ENCODE data around the gene MAD1L1. TPM values are rescaled to one million over a fixed set of nuclear protein-coding genes. Genes with fewer than 3 reads are reported as not detected.
A peak's percentile ranks its signal among the peaks of the same experiment; 100 is the strongest.

MAD1L1 gene
- total RNA-seq, 2 donors from 2014 or later: 59.1 to 61.4 TPM

DNA sequence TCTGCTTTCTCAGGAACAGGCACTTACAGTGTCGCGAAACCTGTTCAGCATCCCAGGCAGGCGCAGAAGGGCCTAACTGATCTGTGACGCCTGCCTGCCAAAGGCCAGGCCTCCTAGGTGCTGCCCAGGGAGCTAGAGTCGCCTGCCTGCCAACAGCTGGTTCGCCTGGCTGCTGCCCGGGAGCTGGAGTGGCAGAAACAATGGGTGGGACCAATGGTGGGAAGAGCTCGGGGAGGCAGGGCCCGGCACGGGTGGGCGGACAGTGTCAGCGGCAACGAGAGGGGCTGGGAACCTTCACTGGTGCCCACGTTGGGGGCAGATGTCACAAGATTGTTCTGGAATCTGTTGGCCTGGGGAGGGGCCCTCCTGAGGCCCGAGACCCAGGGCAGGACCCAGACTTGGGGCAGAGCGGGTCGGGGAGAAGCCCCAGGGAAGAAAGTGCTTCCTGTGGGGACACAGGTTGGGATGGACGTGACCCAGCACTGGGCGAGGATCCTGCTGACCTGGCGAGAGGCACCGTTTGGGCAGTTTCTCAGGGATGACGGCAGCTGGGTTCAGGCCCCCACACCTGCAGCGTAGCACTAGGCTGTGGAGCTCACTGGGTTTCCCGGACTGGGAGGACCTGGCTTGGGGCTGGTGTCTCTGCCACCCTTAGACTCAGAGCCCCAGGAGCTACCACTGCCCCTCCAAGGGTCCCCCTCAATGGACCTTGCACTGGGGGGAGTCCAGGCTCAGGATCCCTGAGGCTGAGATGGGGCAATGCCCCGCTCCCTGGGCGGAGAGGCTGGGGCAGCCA is 380.8 kb downstream of the MAD1L1 start:
- no peaks in the 10 kb centered on the region for H3K27me3 ChIP-seq (ENCODE audit: control insufficient read depth, insufficient read depth, low read length, poor library complexity, severe bottlenecking)
- TF ChIP-seq, protein P1, sequence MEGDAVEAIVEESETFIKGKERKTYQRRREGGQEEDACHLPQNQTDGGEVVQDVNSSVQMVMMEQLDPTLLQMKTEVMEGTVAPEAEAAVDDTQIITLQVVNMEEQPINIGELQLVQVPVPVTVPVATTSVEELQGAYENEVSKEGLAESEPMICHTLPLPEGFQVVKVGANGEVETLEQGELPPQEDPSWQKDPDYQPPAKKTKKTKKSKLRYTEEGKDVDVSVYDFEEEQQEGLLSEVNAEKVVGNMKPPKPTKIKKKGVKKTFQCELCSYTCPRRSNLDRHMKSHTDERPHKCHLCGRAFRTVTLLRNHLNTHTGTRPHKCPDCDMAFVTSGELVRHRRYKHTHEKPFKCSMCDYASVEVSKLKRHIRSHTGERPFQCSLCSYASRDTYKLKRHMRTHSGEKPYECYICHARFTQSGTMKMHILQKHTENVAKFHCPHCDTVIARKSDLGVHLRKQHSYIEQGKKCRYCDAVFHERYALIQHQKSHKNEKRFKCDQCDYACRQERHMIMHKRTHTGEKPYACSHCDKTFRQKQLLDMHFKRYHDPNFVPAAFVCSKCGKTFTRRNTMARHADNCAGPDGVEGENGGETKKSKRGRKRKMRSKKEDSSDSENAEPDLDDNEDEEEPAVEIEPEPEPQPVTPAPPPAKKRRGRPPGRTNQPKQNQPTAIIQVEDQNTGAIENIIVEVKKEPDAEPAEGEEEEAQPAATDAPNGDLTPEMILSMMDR (conservative IDR thresholded peaks at IDR 0.05): no peak
- H3K27ac ChIP-seq (ENCODE audit: low read depth, low read length): no peak overlapping the region
- WGBS, 2 experiments (ENCODE audit: insufficient coverage in 1 of 2, insufficient read length in 1 of 2): 91 to 94% methylated on average over 15 to 26 of the region's 26 CpGs
- no peak overlapping the region for H3K4me3 Mint-ChIP-seq
- H3K4me1 ChIP-seq (ENCODE audit: control insufficient read depth, insufficient read depth, low read length): peaks cover 4% of the 10 kb centered on the region
- no peaks in the 10 kb centered on the region for H3K36me3 Mint-ChIP-seq (ENCODE audit: low read depth)
- DNase-seq: peak; percentile 52
- H3K4me1 Mint-ChIP-seq: peaks cover 3% of the 10 kb centered on the region
- no peaks in the 10 kb centered on the region for H3K27me3 Mint-ChIP-seq (ENCODE audit: insufficient read depth)
- H3K36me3 ChIP-seq (ENCODE audit: control insufficient read depth, insufficient read depth, low read length): no peaks in the 10 kb centered on the region
- H3K9me3 ChIP-seq (ENCODE audit: control insufficient read depth, low read length): no peaks in the 10 kb centered on the region
- no peak overlapping the region for H3K4me3 ChIP-seq (ENCODE audit: low read length)
- peak overlapping the region; percentile 30 for H3K27ac Mint-ChIP-seq
- no peaks in the 10 kb centered on the region for H3K9me3 Mint-ChIP-seq
- H3K9ac ChIP-seq (ENCODE audit: extremely low read depth, low read length, poor library complexity, severe bottlenecking): no peak overlapping the region

DNA sequence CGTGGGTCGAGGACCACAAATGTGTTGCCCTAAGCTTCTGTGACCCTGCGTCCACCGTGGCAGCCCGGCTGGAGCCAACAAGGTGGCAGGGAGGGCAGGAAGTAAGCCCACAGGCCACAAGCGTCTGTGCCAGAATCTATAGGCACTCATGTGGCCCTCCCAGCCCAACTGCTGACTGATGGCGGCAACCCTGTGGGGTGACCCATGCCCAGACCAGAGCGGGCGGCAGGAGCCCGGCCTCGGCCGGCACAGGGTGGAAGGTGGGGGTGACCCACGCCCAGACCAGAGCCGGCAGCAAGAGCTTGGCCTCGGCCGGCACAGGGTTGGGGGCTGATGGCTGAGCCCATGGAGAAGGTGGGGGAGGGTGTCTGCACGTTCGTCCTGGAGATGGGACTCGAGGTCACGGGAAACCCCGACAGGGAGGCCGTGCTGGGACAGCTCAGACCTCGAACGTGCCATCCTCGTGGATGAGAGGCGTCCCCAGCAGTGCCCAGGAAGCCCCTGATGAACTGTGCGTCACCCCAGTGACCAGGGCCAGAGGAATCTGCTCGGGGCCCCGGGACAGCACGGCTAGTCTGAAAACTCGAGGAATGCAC is 381.7 kb downstream of the MAD1L1 start:
- Histone ChIP-seq H3K27me3 (ENCODE audit: control insufficient read depth, insufficient read depth, low read length, poor library complexity, severe bottlenecking) (no peaks in the 10 kb centered on the region), H3K27ac (ENCODE audit: low read depth, low read length) (no peak overlapping the region), H3K9me3 (ENCODE audit: control insufficient read depth, low read length) (no peaks in the 10 kb centered on the region), H3K9ac (ENCODE audit: extremely low read depth, low read length, poor library complexity, severe bottlenecking) (no peak overlapping the region), H3K4me1 (ENCODE audit: control insufficient read depth, insufficient read depth, low read length) (peaks cover 4% of the 10 kb centered on the region), H3K4me3 (ENCODE audit: low read length) (no peak overlapping the region), H3K36me3 (ENCODE audit: control insufficient read depth, insufficient read depth, low read length) (no peaks in the 10 kb centered on the region)
- Mint-ChIP-seq H3K4me3 (no peak overlapping the region), H3K36me3 (ENCODE audit: low read depth) (no peaks in the 10 kb centered on the region), H3K27me3 (ENCODE audit: insufficient read depth) (no peaks in the 10 kb centered on the region), H3K27ac (no peak overlapping the region), H3K9me3 (no peaks in the 10 kb centered on the region), H3K4me1 (peaks cover 6% of the 10 kb centered on the region)
- 94 to 96% methylated on average over 19 to 31 of the region's 31 CpGs for WGBS, 2 experiments (ENCODE audit: insufficient coverage in 1 of 2, insufficient read length in 1 of 2)
- TF ChIP-seq, protein P1 (conservative IDR thresholded peaks at IDR 0.05): no peak
- DNase-seq: peak; percentile 42

DNA sequence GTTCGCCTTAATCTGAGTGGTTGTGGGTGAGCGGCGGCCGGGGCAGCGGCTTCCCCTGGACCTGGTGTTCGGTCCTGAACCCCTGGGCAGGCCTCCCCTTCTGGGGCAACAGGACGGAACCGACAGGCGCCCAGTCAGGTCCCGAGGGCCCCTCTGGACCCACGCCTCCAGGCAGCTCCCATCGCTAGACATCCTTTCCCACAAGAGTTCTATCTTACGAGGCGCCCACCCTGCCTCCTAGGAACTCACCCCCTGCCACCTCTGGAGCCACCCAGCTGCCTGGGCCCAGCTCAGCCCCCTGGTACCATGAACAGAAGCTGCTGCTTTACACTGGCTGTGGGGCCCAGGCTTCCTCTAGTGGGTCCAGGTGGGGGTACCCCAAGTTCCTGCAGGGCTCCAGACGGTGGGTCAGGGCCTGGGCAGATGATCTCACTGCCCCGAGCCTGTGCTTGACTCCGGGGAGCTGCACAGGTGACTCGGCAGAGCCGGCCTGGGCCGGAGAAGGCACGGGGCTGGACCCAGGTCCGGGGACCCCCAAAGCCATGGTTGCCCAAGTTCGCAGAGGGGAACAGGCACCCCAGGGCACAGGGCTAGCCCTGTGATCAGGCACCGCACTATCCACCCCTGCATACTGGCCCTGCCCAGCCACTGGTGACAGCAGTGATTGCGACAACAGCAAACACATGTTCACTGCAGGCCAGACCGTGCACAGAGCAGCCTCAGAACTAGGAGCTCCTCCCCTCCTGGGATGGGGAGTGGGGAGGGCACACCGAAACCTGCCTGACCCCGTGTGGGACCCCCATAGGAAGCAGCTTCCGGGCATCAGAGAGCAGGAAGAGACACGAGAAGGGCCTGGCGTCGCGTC is 382.4 kb downstream of the MAD1L1 start:
- H3K4me1 ChIP-seq (ENCODE audit: control insufficient read depth, insufficient read depth, low read length): peaks cover 4% of the 10 kb centered on the region
- WGBS, 2 experiments (ENCODE audit: insufficient coverage in 1 of 2, insufficient read length in 1 of 2): 94 to 96% methylated on average over 18 to 33 of the region's 33 CpGs

More for the DNA sequence above, 382.4 kb downstream of the MAD1L1 start:
- Histone ChIP-seq H3K27ac (ENCODE audit: low read depth, low read length) (no peak overlapping the region), H3K9me3 (ENCODE audit: control insufficient read depth, low read length) (no peaks in the 10 kb centered on the region), H3K36me3 (ENCODE audit: control insufficient read depth, insufficient read depth, low read length) (no peaks in the 10 kb centered on the region), H3K4me3 (ENCODE audit: low read length) (no peak overlapping the region), H3K27me3 (ENCODE audit: control insufficient read depth, insufficient read depth, low read length, poor library complexity, severe bottlenecking) (no peaks in the 10 kb centered on the region), H3K9ac (ENCODE audit: extremely low read depth, low read length, poor library complexity, severe bottlenecking) (no peak overlapping the region)
- DNase-seq: peak; percentile 39
- Mint-ChIP-seq H3K4me3 (no peak overlapping the region), H3K36me3 (ENCODE audit: low read depth) (no peaks in the 10 kb centered on the region), H3K9me3 (no peaks in the 10 kb centered on the region), H3K27ac (no peak overlapping the region), H3K4me1 (peaks cover 6% of the 10 kb centered on the region), H3K27me3 (ENCODE audit: insufficient read depth) (no peaks in the 10 kb centered on the region)
- TF ChIP-seq, protein P1 (conservative IDR thresholded peaks at IDR 0.05): no peak

Data from endodermal cell (in vitro differentiated cells).